GM10847 (cell line): ENCODE results near the gene RCOR2.

Source experiments
- POLR2A ChIP-seq: IDR thresholded peaks from 2 replicates; pipeline ENCODE4 v1.6.1; 2011; ENCODE audit not compliant: insufficient read length; ENCODE audit errors: extremely low read depth

Gene RCOR2

DNA sequence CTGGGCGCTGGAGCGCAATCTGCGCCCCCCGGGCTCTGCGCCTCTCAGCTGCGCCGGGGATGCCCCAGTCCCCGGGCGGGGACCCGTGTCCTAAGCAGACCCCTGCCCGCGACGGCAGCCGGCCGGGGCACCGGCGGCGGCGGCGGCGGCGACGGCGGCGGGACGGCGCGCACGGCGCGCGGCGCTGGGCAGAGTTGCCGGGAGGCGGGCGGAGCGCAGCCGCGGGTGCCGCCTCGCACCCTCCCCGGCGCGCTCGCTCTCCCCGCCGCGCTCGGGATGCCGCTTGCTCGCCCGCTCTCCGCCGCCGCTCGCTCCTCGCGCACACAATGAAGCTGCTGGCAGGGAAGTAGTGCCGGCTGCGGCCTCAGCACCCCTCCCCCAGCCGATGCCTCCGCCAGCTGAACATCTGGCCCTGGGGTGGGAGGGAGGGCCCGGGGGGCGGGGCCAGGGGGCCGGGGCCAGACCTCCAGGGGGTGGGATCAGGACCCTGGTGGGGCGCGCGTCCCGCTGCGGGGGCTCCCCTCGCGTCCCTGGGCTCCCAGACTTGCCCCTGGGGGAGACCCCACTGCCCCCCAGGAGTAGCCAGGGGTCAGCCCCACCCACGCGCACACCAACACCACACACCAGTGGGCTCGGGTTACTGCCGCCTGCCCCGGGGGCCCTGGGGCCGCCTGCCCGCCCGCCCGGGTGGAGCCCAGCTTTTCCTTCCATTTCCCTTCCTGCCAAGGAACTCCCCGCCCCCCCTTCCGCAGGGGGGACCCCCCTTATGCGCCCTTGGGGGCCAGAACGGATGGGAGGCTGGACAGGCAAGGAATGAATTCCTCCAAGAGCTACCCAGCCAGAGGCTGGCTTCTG is at the start of gene RCOR2:
Gene RCOR2 (minus strand): TSS at position 328 of the 855 bp plus-strand sequence. CDS start 708 bp downstream, outside the sequence.
- TF ChIP-seq POLR2A: no peak

DNA sequence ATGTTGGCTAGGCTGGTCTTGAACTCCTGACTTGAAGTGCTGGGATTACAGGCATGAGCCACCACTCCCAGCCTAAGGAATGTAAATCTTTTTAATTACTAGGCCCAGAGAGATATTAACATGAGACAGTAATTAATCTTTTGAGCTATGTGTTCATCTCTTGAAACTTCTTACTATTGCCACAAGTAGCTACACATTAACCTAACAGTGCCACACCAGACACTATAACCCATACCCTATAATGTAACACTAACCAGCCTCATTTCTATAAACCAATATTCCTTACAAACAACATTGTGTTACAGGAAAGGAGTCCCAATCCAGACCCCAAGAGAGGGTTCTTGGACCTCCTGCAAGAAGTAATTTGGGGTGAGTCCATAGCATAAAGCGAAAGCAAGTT is 49.5 kb upstream of the RCOR2 start:
- TF ChIP-seq POLR2A: no peak

DNA sequence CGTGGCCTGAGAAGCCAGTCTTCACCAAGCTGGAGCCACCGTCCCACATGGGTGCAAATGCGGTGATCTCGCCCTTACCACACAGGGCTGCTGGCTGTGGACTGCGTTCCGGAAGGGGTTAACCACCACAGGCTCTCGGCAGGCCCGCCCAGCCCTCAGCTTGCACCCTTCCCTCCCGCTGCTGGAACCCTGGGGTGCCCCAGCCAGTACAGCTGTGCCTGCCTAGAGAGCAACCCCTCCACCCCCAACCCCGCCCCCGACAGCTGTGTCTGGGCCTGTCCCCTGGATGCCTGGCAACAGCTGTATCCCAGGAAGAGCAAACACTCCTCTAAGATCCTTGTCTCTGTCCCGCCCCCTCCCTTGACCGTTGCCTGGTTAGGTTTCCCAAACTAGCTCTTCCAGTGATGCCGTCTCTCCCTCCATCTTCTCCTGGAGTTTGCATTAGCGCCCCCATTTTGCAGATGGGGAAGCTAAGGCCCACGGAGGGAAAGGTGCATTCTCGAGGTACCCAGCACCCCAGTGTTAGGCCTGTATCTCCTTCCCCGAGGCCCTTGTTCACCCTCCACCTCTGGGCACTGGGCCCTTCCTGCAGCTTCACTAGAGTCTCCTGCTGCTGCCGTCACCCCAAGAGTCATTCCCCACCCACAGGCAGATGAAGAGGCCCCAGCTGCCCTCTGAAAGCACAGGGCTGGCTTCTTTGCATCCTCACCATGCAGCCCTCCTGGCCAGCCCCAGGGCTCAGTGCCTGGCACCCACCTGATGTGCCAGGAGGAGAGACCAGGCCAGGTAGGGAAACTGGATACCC is 44.8 kb upstream of the RCOR2 start:
- no peak for TF ChIP-seq POLR2A

DNA sequence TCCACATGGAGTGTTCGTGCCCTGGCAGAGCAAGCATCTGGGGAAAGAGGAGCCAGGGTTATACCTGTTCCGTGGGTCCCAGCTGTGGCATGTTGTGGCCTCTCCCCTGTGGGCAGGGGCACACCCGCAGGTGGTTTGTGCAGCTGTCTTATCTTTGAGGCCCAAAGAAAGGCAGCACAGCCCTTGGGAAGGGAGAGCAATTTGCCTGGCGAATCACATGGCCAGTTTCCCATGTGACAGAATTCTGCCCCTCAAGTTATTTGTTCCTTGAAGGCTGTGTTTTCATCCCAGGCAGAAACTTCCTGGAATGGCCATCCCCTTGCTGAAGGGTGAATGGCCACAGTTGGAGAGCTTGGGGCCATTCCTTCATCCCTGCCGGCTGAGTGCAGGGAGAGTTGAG is 41.0 kb upstream of the RCOR2 start:
- TF ChIP-seq POLR2A: no peak

DNA sequence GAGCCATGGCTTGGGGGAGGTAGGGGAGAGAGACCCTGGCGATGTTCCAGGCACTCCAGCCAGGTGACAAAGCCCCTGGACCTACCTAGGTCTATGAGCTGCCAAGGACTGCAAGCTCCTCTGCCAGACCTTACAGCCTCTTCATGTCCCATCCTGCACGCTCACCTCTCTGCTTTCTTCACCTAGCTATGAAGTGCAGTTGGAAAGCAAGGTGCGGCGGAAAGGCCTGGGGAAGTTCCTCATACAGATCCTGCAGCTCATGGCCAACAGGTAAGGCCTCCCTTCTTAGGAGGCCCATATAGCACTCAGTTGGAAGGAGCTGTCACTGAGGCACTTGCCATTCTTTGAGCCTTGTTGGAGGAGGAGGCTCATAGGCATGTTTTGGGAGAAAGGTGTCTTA is 35.6 kb upstream of the RCOR2 start:
- TF ChIP-seq POLR2A: no peak

DNA sequence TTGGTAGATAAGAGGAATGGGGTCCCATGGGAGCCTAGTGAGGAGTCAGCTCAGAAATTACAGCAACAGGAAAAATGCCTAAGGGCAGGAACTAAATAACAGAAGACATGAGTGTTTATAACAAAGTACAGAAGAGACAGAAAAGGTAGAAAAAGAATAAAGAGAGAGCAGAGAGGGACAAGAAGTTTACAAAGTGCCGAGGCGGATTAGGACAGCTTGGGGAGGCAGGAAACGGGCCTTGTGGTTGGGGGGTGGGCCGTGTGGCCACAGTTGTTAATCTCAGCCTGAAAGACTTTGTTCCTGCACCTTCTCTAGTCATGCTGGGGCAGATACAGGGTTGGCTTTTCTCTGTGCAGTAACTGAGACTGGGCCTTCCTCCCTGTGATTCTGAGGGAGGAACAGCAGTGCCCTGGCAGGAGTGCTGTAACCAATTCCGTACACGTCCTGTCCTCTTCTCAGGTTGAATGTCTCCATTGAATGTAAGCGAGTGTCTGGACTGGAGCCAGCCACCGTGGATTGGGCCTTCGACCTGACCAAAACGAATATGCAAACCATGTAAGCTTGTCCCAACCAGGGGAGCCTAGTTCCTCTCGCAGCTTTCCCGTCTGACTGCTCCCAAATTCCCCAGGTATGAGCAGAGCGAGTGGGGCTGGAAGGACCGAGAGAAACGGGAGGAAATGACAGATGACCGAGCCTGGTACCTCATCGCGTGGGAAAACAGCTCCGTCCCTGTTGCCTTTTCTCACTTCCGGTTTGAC is 35.0 kb upstream of the RCOR2 start:
- no peak for TF ChIP-seq POLR2A

DNA sequence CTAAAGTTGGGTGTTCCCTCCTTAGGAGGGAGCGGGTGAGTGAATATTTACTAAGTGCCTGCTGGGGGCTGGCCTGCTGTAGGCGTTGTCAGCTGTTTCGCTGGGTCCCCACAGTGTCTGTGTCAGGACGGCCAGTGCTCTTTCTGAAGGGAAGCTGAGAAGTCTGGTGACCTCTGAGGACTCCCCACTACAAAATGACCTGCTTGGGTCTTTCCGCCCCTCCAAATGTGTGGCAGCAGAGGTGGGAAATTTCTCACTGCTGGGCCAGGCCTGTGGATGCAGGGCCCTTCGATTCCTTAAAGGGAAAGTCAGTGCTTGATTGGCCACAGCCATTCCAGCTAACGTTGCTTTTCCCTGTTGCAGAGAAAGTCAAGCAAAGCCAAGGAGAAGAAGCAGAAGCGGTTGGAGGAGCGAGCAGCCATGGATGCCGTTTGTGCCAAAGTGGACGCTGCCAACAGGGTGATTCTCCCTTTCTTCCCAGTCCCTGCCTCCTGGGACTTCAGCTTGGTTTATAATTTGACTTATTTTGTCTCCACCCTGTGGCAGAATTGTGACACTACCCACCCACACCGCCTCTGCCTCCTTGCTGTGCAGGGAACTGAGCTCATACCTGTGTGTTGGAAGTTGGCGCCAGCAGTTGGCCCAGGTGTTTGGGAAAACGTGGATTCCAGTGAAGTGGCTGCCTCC is 28.7 kb upstream of the RCOR2 start:
- no peak for TF ChIP-seq POLR2A

DNA sequence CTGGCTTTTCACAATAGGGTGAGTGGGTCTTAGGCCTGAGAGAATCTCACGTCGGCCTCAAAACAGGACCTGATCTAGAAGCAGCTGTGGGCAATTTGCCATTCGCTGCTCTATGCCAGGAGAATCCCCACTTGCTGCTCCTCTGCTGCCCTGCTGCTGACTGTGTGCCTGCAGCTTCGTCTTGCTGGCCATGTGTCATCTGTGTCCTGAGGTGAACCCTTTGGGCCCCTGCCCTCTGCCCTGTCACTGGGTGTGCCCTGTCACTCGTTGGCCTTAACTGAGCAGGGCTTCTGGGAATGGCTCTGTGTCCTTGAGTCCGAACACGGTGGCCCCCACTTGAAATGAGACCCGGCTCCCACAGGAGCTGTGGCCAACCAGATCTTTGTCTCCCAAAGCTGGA is 28.0 kb upstream of the RCOR2 start:
- no peak for TF ChIP-seq POLR2A

DNA sequence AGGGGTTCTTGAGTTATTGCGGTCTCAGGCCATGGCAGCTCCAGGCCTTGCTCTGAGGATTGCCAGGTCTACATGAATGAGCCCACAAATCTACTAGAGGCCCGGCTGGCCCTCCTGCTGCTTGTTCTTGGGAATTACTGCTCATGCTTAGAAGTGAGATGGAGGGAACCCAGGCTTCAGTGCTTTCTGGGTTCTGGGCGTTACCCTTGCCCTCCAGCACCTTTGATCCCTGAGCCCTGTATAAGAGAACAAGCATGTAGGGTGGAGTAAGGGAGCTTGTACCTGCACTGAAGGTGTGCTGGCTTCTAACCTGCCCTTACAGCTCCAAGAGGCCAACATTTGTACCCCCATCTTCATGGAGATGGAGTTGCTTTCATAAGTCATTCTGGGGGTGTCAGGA is 25.8 kb upstream of the RCOR2 start:
- no peak for TF ChIP-seq POLR2A

DNA sequence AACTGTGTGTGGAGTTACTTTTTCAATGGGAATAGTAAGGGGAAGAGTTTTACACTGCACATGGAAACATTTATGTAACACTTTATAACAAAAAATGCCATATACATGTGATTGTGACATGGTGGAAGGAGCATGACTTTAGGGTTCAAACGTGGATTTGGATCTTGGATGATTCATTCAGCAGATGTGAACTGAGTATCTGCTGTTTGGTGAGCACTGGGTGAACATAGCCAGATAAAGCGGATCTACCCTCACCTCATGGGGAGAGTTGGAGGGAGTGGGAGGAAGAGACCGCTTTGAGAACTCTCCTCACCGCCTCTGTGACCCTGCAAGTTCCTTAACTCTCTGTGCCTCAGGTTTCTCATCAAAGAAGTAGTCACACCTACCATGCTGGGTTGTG is 24.9 kb upstream of the RCOR2 start:
- no peak for TF ChIP-seq POLR2A

DNA sequence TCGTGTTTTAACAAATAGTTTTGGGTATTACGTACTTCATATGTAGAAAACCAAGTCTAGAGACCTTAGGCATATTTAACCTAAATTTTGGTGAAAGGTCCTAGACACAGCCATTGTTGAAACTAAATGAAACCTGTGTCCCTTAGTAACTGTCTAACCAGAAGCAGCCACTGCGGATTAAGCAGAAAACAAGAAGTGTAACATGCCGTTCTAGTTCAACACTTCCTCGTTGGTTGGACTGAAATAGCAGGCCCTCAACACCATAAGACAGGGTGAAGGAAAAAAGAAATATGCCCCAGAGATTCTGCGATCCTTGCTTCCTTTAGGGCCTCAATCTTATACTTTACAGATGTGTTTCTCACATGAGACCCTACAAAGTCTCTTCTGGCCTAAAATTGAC is 23.8 kb upstream of the RCOR2 start:
- TF ChIP-seq POLR2A: no peak

DNA sequence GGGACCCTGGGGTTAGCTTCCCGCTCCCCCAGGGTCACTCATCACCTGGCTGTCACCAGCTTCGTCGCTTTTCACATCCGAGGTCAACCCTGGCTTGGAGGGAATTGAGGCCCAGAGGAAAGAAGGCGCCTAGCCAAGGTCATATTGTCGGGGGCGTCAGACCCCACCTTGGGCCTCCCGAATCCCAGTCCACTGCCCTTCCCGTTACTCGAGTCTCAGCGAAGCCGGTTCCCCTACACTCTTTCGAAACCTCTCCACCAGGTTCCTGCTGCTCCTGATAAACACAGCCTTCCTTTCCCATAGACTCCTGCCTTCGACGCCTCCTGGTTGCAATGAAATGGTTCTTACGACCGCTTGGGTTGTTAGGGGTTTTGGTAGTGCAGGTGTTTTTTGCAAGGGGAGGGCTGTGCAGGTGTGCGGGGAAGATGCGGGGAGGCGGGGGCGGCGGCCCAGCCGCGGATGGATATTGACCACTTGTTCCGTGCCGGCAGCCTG is 22.5 kb upstream of the RCOR2 start:
- TF ChIP-seq POLR2A: no peak

DNA sequence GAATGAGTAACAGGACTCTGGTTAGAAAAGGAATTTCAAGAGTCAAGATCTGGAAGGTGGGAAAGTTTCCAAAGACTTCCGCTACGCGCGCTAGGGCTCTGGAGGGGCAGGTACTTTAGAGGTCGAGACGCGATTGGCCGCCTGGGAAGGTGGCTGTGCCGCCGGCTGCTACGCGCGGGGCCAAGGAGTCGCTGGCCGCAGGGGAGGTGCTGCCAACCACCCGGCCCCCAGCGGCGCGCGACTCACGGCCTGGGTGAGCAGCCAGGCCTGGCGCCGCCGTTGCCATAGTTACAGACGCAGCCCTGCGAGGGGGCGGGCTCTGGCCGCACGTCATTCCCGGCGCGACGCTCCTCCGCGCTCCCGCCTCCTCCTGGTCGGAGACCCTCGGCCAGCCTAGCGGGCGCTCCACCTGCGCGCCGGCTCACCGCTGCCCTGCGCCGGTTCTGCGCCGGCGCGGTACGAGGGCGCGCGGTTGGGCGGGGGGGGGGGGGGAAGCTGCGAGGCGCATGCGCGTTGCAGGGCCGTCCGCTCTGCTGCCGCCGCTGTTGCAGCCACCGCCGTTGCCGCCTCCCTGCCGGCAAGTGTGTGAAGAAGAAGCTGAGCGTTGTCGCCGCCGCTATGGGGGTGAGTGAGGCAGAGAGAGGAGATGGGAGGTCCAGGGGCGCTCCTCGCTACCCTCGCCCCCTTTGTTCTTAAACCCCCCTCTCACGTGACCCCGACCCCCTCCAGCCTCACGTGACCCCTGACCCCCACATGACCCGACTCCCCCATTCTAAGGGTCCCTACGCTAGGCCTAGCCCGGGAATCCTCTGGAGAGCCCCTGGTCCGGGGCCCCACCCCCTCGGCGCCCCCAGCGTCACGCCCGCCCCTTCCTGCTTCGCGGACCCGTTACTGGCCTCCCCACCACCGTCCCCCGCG is 21.8 kb upstream of the RCOR2 start, which contains the start of gene NAA40:
Gene NAA40 (plus strand): TSS at position 524 of the 918 bp plus-strand sequence. CDS start 95 bp downstream, at position 619.
- peak; percentile 47 for TF ChIP-seq POLR2A
